Tibial nerve (tissue), 4 donors: ENCODE results near the gene ASPSCR1.

ENCODE experiments used
- CTCF ChIP-seq, 5 experiments: fragments of 200-600 bp in 3 of 5; fragments of 450-650 bp in 2 of 5; sonication (generic) in 3 of 5; IDR thresholded peaks; one replicate each; pipeline ENCODE4 v1.5.1; 2016 to 2019; ENCODE audit warnings: antibody characterized with exemption in 5 of 5, mild to moderate bottlenecking in 3 of 5, moderate library complexity in 2 of 5
- EP300 ChIP-seq, 2 donors: sonication (generic); formaldehyde crosslinking; IDR thresholded peaks; one replicate each; pipeline ENCODE4 v1.6.1; 2017; ENCODE audit warnings: antibody characterized with exemption in 2 of 2, mild to moderate bottlenecking in 1 of 2

- no peak for TF ChIP-seq EP300 (IDR thresholded peaks at IDR 0.05)
- no peak for TF ChIP-seq CTCF (IDR thresholded peaks at IDR 0.05)
Measured at GRCh38 chr17:82054351-82055022, 77.1 kb downstream of the ASPSCR1 start.
